ENCODE measurements around the gene OPTN.
"Not testable (repeated sequence)": the region's sequence is repeated elsewhere in the genome, so short reads cannot be mapped to it uniquely, and the experiment has no call there.

OPTN gene

DNA sequence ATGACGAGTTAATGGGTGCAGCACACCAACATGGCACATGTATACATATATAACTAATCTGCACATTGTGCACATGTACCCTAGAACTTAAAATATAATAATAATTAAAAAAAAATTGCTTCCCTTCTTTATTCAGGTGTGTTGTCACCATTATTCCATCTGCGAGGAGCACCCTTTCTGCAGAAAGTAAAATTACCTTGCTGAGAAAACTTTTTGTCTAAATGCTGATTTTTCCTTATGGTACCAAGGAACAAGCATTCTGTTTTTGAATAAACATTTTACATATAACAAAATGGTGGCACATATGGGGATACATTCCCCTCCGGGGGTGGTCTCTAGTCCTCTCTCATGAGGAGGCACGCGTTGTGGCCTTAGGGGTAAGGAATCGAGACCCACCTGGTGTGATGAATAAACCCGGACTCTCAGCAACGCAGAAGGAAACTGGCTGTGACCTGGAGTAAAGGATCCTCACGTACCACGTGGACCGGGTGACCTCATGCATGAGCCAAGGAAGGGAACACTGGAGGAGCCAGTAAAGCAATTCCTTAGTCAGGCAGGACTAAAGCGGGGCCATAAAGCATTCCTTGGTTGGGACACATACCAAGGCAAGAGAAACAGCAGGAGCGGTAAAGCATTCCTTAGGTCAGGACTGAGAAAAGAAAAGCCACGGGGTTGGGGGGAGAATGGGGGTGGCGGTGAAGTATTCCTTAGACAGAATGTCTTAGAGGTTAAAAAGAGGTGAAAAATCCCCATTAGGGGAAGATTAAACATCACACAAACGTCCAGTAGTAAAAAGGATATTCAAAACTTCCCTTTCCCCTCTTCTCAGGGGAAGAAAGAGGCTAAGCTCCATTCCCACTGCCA, 20.8 kb upstream of the OPTN start:
- Mint-ChIP-seq H3K36me3 (peaks cover 0 to 8% of the 10 kb centered on the region in 2 donors), H3K4me3 (no peak overlapping the region), H3K27me3 (peaks cover 23 to 29% of the 10 kb centered on the region in 2 donors), H3K4me1 (no peaks in the 10 kb centered on the region), H3K27ac (no peak overlapping the region), H3K9me3 (peaks cover 27 to 32% of the 10 kb centered on the region in 2 donors)
- no peak for ATAC-seq (replicated peaks)
- no peak for DNase-seq

- no peak overlapping the region for H3K27ac Mint-ChIP-seq
- peaks cover 0 to 8% of the 10 kb centered on the region in 2 donors for H3K36me3 Mint-ChIP-seq
- no peaks in the 10 kb centered on the region for H3K4me1 Mint-ChIP-seq
- no peak overlapping the region for H3K4me3 Mint-ChIP-seq
- peaks cover 30 to 36% of the 10 kb centered on the region in 2 donors for H3K9me3 Mint-ChIP-seq
- H3K27me3 Mint-ChIP-seq, result peaks cover 18 to 25% of the 10 kb centered on the region in 2 donors
- ATAC-seq (replicated peaks), result no peak
- DNase-seq, result no peak
Observed at GRCh38 chr10:13079776-13080050, 20.2 kb upstream of the OPTN start.

- no peak overlapping the region for H3K27ac Mint-ChIP-seq
- H3K27me3 Mint-ChIP-seq, result peaks cover 16 to 20% of the 10 kb centered on the region in 2 donors
- DNase-seq (no peak), ATAC-seq (replicated peaks) (no peak)
- H3K36me3 Mint-ChIP-seq, result peaks cover 0 to 8% of the 10 kb centered on the region in 2 donors
- H3K4me3 Mint-ChIP-seq, result no peak overlapping the region
- peaks cover 30 to 38% of the 10 kb centered on the region in 2 donors for H3K9me3 Mint-ChIP-seq
- no peaks in the 10 kb centered on the region for H3K4me1 Mint-ChIP-seq
Observed at GRCh38 chr10:13080643-13081042, 19.3 kb upstream of the OPTN start.

DNA sequence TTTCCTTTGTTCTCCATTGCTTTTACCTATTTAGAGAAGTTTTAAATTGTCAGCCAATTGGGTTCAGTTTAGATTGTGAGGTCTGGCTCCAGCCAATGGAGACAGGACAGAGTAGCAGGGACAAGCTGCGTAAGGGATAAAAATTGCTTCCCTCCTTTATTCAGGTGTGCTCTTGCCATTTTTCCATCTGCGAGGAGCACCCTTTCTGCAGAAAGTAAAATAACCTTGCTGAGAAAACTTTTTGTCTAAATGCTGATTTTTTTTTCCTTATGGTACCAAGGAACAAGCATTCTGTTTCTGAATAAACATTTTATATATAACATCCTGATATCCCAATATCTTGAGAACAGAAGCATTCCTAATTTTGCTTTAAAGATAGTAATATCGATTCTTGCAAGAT, 16.3 kb upstream of the OPTN start:
- H3K4me3 Mint-ChIP-seq, result not testable (repeated sequence)

GRCh38 chr10:13086056-13086455, 13.9 kb upstream of the OPTN start:
- Mint-ChIP-seq H3K4me1 (peaks cover 3 to 6% of the 10 kb centered on the region in 2 donors), H3K9me3 (peaks cover 14 to 24% of the 10 kb centered on the region in 2 donors), H3K27ac (no peak overlapping the region), H3K36me3 (peaks cover 0 to 2% of the 10 kb centered on the region in 2 donors), H3K27me3 (peaks cover 11 to 15% of the 10 kb centered on the region in 2 donors), H3K4me3 (no peak overlapping the region)
- ATAC-seq (replicated peaks) (no peak), DNase-seq (no peak)

More for the DNA sequence above, 16.3 kb upstream of the OPTN start:
- ATAC-seq (replicated peaks); H3K4me1 Mint-ChIP-seq; H3K36me3 Mint-ChIP-seq; H3K27ac Mint-ChIP-seq; DNase-seq: not testable (repeated sequence)
- Mint-ChIP-seq H3K27me3 (peaks cover 6 to 13% of the 10 kb centered on the region in 2 donors), H3K9me3 (peaks cover 25 to 38% of the 10 kb centered on the region in 2 donors)

- H3K9me3 Mint-ChIP-seq, result peaks cover 10 to 13% of the 10 kb centered on the region in 2 donors
- peaks cover 0 to 2% of the 10 kb centered on the region in 2 donors for H3K36me3 Mint-ChIP-seq
- no peak overlapping the region for H3K4me3 Mint-ChIP-seq
- peaks cover 17 to 22% of the 10 kb centered on the region in 2 donors for H3K27me3 Mint-ChIP-seq
- peaks cover 3 to 6% of the 10 kb centered on the region in 2 donors for H3K4me1 Mint-ChIP-seq
- no peak overlapping the region for H3K27ac Mint-ChIP-seq
- DNase-seq, result no peak
- ATAC-seq (replicated peaks), result no peak
Observed at GRCh38 chr10:13087601-13087985, 12.4 kb upstream of the OPTN start.

DNA sequence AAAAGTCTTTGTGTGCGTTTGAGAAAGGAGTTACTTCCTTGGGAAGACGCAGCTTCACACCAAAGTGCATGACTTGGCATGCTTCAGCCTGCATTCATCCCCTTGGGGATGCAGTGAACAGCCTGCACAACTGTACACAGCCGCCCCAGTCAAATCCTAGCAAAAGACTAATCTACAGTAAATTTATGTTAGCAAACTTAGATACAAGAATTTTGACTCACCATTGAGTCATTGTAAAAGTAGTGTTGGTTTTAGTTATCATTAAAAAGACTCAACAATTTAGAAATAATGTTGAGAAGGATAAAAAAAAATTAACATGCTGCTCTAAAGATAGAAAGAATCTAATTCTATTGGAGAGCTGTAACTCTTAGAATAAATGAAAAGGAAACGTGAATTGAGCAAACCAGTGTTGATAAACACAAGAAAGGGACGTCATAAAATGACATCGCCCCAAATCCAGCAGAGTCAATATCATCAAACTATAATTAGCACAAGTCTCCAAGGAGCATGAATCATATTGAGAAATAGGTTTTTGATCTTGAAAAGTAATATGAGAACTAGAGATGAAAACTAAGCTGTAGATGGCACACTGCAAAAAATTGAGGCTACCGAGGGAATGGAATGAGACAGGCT, 11.9 kb upstream of the OPTN start:
- ATAC-seq (replicated peaks), result no peak

GRCh38 chr10:13089345-13089744, 10.6 kb upstream of the OPTN start:
- Mint-ChIP-seq H3K27ac (no peak overlapping the region), H3K27me3 (peaks cover 17 to 22% of the 10 kb centered on the region in 2 donors), H3K9me3 (peaks cover 7 to 10% of the 10 kb centered on the region in 2 donors), H3K4me3 (no peak overlapping the region), H3K36me3 (peaks cover 0 to 2% of the 10 kb centered on the region in 2 donors), H3K4me1 (peaks cover 3 to 6% of the 10 kb centered on the region in 2 donors)
- ATAC-seq (replicated peaks), result no peak
- DNase-seq, result no peak

More for the DNA sequence above, 11.9 kb upstream of the OPTN start:
- no peak overlapping the region for H3K27ac Mint-ChIP-seq
- no peak for DNase-seq
- H3K9me3 Mint-ChIP-seq, result peaks cover 10 to 16% of the 10 kb centered on the region in 2 donors
- peaks cover 17 to 22% of the 10 kb centered on the region in 2 donors for H3K27me3 Mint-ChIP-seq
- H3K4me3 Mint-ChIP-seq, result no peak overlapping the region
- peaks cover 3 to 6% of the 10 kb centered on the region in 2 donors for H3K4me1 Mint-ChIP-seq
- peaks cover 0 to 2% of the 10 kb centered on the region in 2 donors for H3K36me3 Mint-ChIP-seq

- H3K27ac Mint-ChIP-seq, result no peak overlapping the region
- peaks cover 3 to 6% of the 10 kb centered on the region in 2 donors for H3K4me1 Mint-ChIP-seq
- ATAC-seq (replicated peaks), result no peak
- peaks cover 4 to 5% of the 10 kb centered on the region in 2 donors for H3K9me3 Mint-ChIP-seq
- no peak overlapping the region for H3K4me3 Mint-ChIP-seq
- H3K27me3 Mint-ChIP-seq, result peaks cover 17 to 22% of the 10 kb centered on the region in 2 donors
- H3K36me3 Mint-ChIP-seq, result peaks cover 0 to 2% of the 10 kb centered on the region in 2 donors
- DNase-seq, result no peak
Observed at GRCh38 chr10:13090289-13090688, 9.7 kb upstream of the OPTN start.

GRCh38 chr10:13091801-13092200, 8.2 kb upstream of the OPTN start:
- H3K27ac Mint-ChIP-seq, result no peak overlapping the region
- ATAC-seq (replicated peaks), result no peak
- peaks cover 0 to 2% of the 10 kb centered on the region in 2 donors for H3K36me3 Mint-ChIP-seq
- H3K9me3 Mint-ChIP-seq, result peaks cover 4 to 5% of the 10 kb centered on the region in 2 donors
- H3K4me1 Mint-ChIP-seq, result peaks cover 3 to 6% of the 10 kb centered on the region in 2 donors
- H3K27me3 Mint-ChIP-seq, result peaks cover 17 to 22% of the 10 kb centered on the region in 2 donors
- no peak overlapping the region for H3K4me3 Mint-ChIP-seq
- DNase-seq, result no peak

GRCh38 chr10:13092291-13093102, 7.5 kb upstream of the OPTN start:
- H3K4me3 Mint-ChIP-seq, result no peak overlapping the region
- DNase-seq (no peak), ATAC-seq (replicated peaks) (no peak)
- peaks cover 3 to 6% of the 10 kb centered on the region in 2 donors for H3K4me1 Mint-ChIP-seq
- H3K27ac Mint-ChIP-seq, result no peak overlapping the region
- H3K9me3 Mint-ChIP-seq, result peaks cover 4 to 5% of the 10 kb centered on the region in 2 donors
- H3K27me3 Mint-ChIP-seq, result peaks cover 17 to 22% of the 10 kb centered on the region in 2 donors
- peaks cover 0 to 2% of the 10 kb centered on the region in 2 donors for H3K36me3 Mint-ChIP-seq

DNA sequence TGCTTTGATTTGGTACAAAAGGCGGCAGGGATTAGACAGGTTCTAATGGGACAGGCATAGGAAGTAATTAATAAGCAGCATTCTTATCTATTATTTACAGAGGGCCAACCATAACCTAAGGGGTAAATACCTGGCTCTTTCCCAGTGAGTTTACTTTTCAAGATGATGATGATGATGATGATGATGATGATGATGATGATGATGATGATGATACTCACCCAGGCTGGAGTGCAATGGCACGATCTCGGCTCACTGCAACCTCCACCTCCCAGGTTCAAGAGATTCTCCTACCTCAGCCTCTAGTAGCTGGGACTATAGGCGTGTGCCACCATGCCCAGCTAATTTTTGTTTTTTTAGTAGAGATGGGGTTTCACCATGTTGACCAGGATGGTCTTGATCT, 5.9 kb upstream of the OPTN start:
- H3K27me3 Mint-ChIP-seq, result peaks cover 13 to 16% of the 10 kb centered on the region in 2 donors
- not testable (repeated sequence) for H3K9me3 Mint-ChIP-seq

DNA sequence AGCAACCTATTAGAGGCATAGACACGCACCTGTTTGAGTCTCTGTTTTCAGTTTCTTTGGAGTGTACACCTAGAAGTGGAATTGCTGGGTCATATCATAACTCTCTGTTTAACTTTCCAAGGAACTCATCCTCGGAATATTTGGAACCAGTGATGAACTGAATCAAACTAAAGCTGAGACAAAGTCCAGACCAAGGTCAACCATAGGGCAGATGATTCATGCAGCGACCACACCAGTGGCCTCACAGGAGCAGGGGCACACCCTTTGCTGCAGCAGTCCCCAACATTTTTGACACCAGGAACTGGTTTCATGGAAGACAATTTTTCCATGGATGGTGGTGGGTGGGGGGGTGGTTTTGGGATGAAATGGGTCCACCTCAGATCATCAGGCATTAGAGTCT, 4.9 kb upstream of the OPTN start:
- DNase-seq (no peak), ATAC-seq (replicated peaks) (no peak)
- no peak overlapping the region for H3K27ac Mint-ChIP-seq
- H3K4me3 Mint-ChIP-seq, result no peak overlapping the region
- H3K4me1 Mint-ChIP-seq, result peaks cover 2 to 9% of the 10 kb centered on the region in 2 donors
- H3K27me3 Mint-ChIP-seq, result peaks cover 13 to 16% of the 10 kb centered on the region in 2 donors
- peaks cover 0 to 2% of the 10 kb centered on the region in 2 donors for H3K36me3 Mint-ChIP-seq
- H3K9me3 Mint-ChIP-seq, result peaks cover 4 to 5% of the 10 kb centered on the region in 2 donors

More for the DNA sequence above, 5.9 kb upstream of the OPTN start:
- H3K36me3 Mint-ChIP-seq; ATAC-seq (replicated peaks); H3K4me3 Mint-ChIP-seq; DNase-seq; H3K27ac Mint-ChIP-seq; H3K4me1 Mint-ChIP-seq: not testable (repeated sequence)

DNA sequence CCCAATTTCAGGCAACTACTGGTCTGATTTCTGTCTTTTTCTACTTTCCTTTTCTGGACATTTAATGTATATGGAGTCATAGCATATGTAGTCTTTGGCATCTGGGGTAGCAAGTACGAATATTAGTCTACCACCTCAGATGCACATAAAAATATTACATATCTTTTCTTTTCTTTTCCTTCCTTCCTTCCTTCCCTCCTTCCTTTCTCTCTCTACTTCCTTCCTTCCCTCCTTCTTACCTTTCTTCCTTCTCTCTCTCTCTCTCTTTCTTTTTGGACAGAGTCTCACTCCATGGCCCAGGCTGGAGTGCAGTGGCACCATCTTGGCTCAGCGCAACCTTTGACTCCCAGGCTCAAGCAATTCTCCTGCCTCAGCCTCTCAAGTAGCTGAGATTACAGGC, 4.0 kb upstream of the OPTN start:
- peaks cover 6 to 14% of the 10 kb centered on the region in 2 donors for H3K4me1 Mint-ChIP-seq
- no peak overlapping the region for H3K4me3 Mint-ChIP-seq
- H3K36me3 Mint-ChIP-seq, result no peaks in the 10 kb centered on the region
- H3K27me3 Mint-ChIP-seq, result peaks cover 8% of the 10 kb centered on the region in 2 donors
- H3K27ac Mint-ChIP-seq, result no peak overlapping the region
- DNase-seq (no peak), ATAC-seq (replicated peaks) (no peak)
- H3K9me3 Mint-ChIP-seq, result peaks cover 4 to 5% of the 10 kb centered on the region in 2 donors
